ENCODE results near the gene MMP14.
"Not testable (repeated sequence)": the region's sequence is repeated elsewhere in the genome, so short reads cannot be mapped to it uniquely, and the experiment has no call there.

MMP14 gene
- total RNA-seq, result 56.3 to 492 (median 146) reads per million in 18 experiments

- DNase-seq, result peak; percentile 33 to 69
These were observed at the start of gene MMP14 for GRCh38 chr14:22836301-22837113. MMP14 (plus strand) TSS chr14:22836585; CDS start chr14:22836818, 233 bp downstream.

GRCh38 chr14:22786685-22787084 lies 49.7 kb upstream of the MMP14 start:
- no peak for DNase-seq

GRCh38 chr14:22791301-22791700 lies 45.1 kb upstream of the MMP14 start:
- peak; percentile 66 to 86 for DNase-seq

- no peak for DNase-seq
These were observed 44.2 kb upstream of the MMP14 start for GRCh38 chr14:22792158-22792557.

GRCh38 chr14:22793550-22793949 lies 42.8 kb upstream of the MMP14 start:
- DNase-seq, result not testable (repeated sequence)

- no peak for DNase-seq
These were observed 42.4 kb upstream of the MMP14 start for GRCh38 chr14:22793976-22794375.

- DNase-seq, result no peak
These were observed 41.8 kb upstream of the MMP14 start for GRCh38 chr14:22794551-22794951.

GRCh38 chr14:22796087-22796707 lies 40.2 kb upstream of the MMP14 start:
- no peak for DNase-seq

GRCh38 chr14:22797017-22797917 lies 39.1 kb upstream of the MMP14 start:
- no peak for DNase-seq

GRCh38 chr14:22798528-22798927 lies 37.9 kb upstream of the MMP14 start:
- peak; percentile 69 for DNase-seq

GRCh38 chr14:22800346-22800745 lies 36.0 kb upstream of the MMP14 start:
- peak; percentile 63 to 87 for DNase-seq

GRCh38 chr14:22801716-22802115 lies 34.7 kb upstream of the MMP14 start:
- peak; percentile 33 to 48 for DNase-seq

- DNase-seq, result no peak
These were observed 33.3 kb upstream of the MMP14 start for GRCh38 chr14:22802860-22803686.

- no peak for DNase-seq
These were observed 32.8 kb upstream of the MMP14 start for GRCh38 chr14:22803687-22803974.

- not testable (repeated sequence) for DNase-seq
These were observed 31.1 kb upstream of the MMP14 start for GRCh38 chr14:22805235-22805634.

GRCh38 chr14:22807432-22808087 lies 28.8 kb upstream of the MMP14 start:
- DNase-seq, result no peak

GRCh38 chr14:22808388-22809209 lies 27.8 kb upstream of the MMP14 start:
- DNase-seq, result no peak

- DNase-seq, result peak; percentile 56 to 65
These were observed 24.7 kb upstream of the MMP14 start for GRCh38 chr14:22811722-22812121.

- no peak for DNase-seq
These were observed 23.6 kb upstream of the MMP14 start for GRCh38 chr14:22812744-22813143.

GRCh38 chr14:22813145-22813544 lies 23.2 kb upstream of the MMP14 start:
- no peak for DNase-seq

- DNase-seq, result no peak
These were observed 22.0 kb upstream of the MMP14 start for GRCh38 chr14:22814373-22814772.
